ENCODE measurements around the gene ZDHHC14. TPM values are rescaled to one million over a fixed set of nuclear protein-coding genes. Genes with fewer than 3 reads are reported as not detected.
A peak's percentile ranks its signal among the peaks of the same experiment; 100 is the strongest.

ZDHHC14 gene
- total and polyA plus RNA-seq, 4 donors, result 12.3 to 46.8 (median 28.1) TPM

GRCh38 chr6:157610451-157610999 is 229.5 kb downstream of the ZDHHC14 start:
- H3K27ac ChIP-seq (ENCODE audit: low read depth, low read length), result no peak overlapping the region
- DNase-seq (ENCODE audit: low read depth in 4 of 6, low spot score in 6 of 6), result no peak
- no peaks in the 10 kb centered on the region for H3K27me3 ChIP-seq (ENCODE audit: control insufficient read depth, insufficient read depth, low read length)
- H3K4me1 ChIP-seq (ENCODE audit: control insufficient read depth, insufficient read depth, low read length), result peaks cover 24% of the 10 kb centered on the region
- peaks cover 6% of the 10 kb centered on the region for H3K36me3 ChIP-seq (ENCODE audit: control insufficient read depth, insufficient read depth, low read length)
- no peaks in the 10 kb centered on the region for H3K9me3 ChIP-seq (ENCODE audit: control insufficient read depth, insufficient read depth, low read length)
- H3K4me3 ChIP-seq (ENCODE audit: low read depth, low read length), result no peak overlapping the region
- 76% methylated on average over 8 of the region's 9 CpGs for WGBS (ENCODE audit: insufficient coverage)

GRCh38 chr6:157611406-157611805 is 230.4 kb downstream of the ZDHHC14 start:
- WGBS (ENCODE audit: insufficient coverage), result 100% methylated on average over 1 of the region's 3 CpGs
- Histone ChIP-seq H3K27me3 (ENCODE audit: control insufficient read depth, insufficient read depth, low read length) (no peaks in the 10 kb centered on the region), H3K36me3 (ENCODE audit: control insufficient read depth, insufficient read depth, low read length) (peaks cover 6% of the 10 kb centered on the region), H3K9me3 (ENCODE audit: control insufficient read depth, insufficient read depth, low read length) (no peaks in the 10 kb centered on the region), H3K27ac (ENCODE audit: low read depth, low read length) (no peak overlapping the region), H3K4me1 (ENCODE audit: control insufficient read depth, insufficient read depth, low read length) (peaks cover 24% of the 10 kb centered on the region), H3K4me3 (ENCODE audit: low read depth, low read length) (no peak overlapping the region)
- DNase-seq (ENCODE audit: low read depth in 4 of 6, low spot score in 6 of 6), result no peak

GRCh38 chr6:157613011-157613522 is 232.1 kb downstream of the ZDHHC14 start:
- no peaks in the 10 kb centered on the region for H3K27me3 ChIP-seq (ENCODE audit: control insufficient read depth, insufficient read depth, low read length)
- H3K4me1 ChIP-seq (ENCODE audit: control insufficient read depth, insufficient read depth, low read length), result peaks cover 20% of the 10 kb centered on the region
- no peak overlapping the region for H3K27ac ChIP-seq (ENCODE audit: low read depth, low read length)
- H3K9me3 ChIP-seq (ENCODE audit: control insufficient read depth, insufficient read depth, low read length), result no peaks in the 10 kb centered on the region
- WGBS (ENCODE audit: insufficient coverage), result 86% methylated on average over 6 of the region's 7 CpGs
- no peak for DNase-seq (ENCODE audit: low read depth in 4 of 6, low spot score in 6 of 6)
- peaks cover 5% of the 10 kb centered on the region for H3K36me3 ChIP-seq (ENCODE audit: control insufficient read depth, insufficient read depth, low read length)
- H3K4me3 ChIP-seq (ENCODE audit: low read depth, low read length), result no peak overlapping the region

- no peak for DNase-seq (ENCODE audit: low read depth in 4 of 6, low spot score in 6 of 6)
- Histone ChIP-seq H3K9me3 (ENCODE audit: control insufficient read depth, insufficient read depth, low read length) (no peaks in the 10 kb centered on the region), H3K36me3 (ENCODE audit: control insufficient read depth, insufficient read depth, low read length) (no peaks in the 10 kb centered on the region), H3K4me3 (ENCODE audit: low read depth, low read length) (no peak overlapping the region), H3K4me1 (ENCODE audit: control insufficient read depth, insufficient read depth, low read length) (peaks cover 14% of the 10 kb centered on the region), H3K27me3 (ENCODE audit: control insufficient read depth, insufficient read depth, low read length) (no peaks in the 10 kb centered on the region), H3K27ac (ENCODE audit: low read depth, low read length) (no peak overlapping the region)
- WGBS (ENCODE audit: insufficient coverage), result no CpG with 5 or more reads among the region's 5 CpGs
Measured at GRCh38 chr6:157614026-157614568, 233.1 kb downstream of the ZDHHC14 start.

DNA sequence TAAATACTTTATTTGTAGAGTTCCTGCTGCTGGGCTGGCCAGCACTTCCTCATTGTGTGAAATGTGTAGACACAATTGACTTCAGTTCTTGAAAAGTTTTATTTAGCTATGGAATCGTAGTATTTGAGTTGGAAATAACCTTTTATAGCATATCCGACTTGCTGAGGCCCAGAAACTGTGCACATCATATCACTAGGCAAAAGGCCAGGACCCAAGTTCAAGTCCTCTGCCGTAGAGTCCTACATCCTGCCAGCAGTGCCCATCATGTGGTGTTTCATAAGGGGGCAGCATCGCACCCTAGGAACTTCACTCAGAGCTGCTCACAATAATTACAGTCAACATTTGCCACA is 234.4 kb downstream of the ZDHHC14 start:
- no peak overlapping the region for H3K27ac ChIP-seq (ENCODE audit: low read depth, low read length)
- H3K27me3 ChIP-seq (ENCODE audit: control insufficient read depth, insufficient read depth, low read length), result no peaks in the 10 kb centered on the region
- no peaks in the 10 kb centered on the region for H3K9me3 ChIP-seq (ENCODE audit: control insufficient read depth, insufficient read depth, low read length)
- no peaks in the 10 kb centered on the region for H3K36me3 ChIP-seq (ENCODE audit: control insufficient read depth, insufficient read depth, low read length)
- peak in 1 of 6 donors; percentile 13 for DNase-seq (ENCODE audit: low read depth in 4 of 6, low spot score in 6 of 6)
- no peak overlapping the region for H3K4me3 ChIP-seq (ENCODE audit: low read depth, low read length)
- WGBS (ENCODE audit: insufficient coverage), result 71% methylated on average over 1 of the region's 4 CpGs
- peaks cover 14% of the 10 kb centered on the region for H3K4me1 ChIP-seq (ENCODE audit: control insufficient read depth, insufficient read depth, low read length)

- 92% methylated on average over 4 of the region's 4 CpGs for WGBS (ENCODE audit: insufficient coverage)
- Histone ChIP-seq H3K4me3 (ENCODE audit: low read depth, low read length) (no peak overlapping the region), H3K27ac (ENCODE audit: low read depth, low read length) (no peak overlapping the region)
Measured at GRCh38 chr6:157615951-157616350, 235.0 kb downstream of the ZDHHC14 start.

DNA sequence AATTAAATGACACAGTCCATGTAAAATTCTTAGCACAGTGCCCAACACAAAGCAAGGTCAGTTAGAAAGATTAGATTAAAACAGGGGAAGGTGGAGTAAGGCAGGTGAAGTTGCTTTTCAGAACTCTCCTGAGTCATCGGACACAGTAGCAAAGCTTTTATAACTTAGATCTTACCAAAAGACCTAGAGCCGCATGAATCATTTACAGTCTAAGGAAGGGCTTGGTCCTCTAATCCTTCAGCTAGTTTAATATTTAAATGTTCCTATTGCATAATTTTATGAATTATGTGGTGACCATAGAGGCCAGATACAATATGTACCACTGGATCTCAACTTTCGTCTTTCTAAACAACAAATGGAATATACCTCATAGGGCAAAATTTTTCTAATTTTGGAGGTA is 240.0 kb downstream of the ZDHHC14 start:
- H3K27me3 ChIP-seq (ENCODE audit: control insufficient read depth, insufficient read depth, low read length), result no peaks in the 10 kb centered on the region
- no peak overlapping the region for H3K4me3 ChIP-seq (ENCODE audit: low read depth, low read length)
- H3K27ac ChIP-seq (ENCODE audit: low read depth, low read length), result no peak overlapping the region
- no peak for DNase-seq (ENCODE audit: low read depth in 4 of 6, low spot score in 6 of 6)
- H3K4me1 ChIP-seq (ENCODE audit: control insufficient read depth, insufficient read depth, low read length), result peaks cover 5% of the 10 kb centered on the region
- no CpG with 5 or more reads among the region's 3 CpGs for WGBS (ENCODE audit: insufficient coverage)
- H3K9me3 ChIP-seq (ENCODE audit: control insufficient read depth, insufficient read depth, low read length), result no peaks in the 10 kb centered on the region
- no peaks in the 10 kb centered on the region for H3K36me3 ChIP-seq (ENCODE audit: control insufficient read depth, insufficient read depth, low read length)

More at GRCh38 chr6:157615951-157616350, 235.0 kb downstream of the ZDHHC14 start:
- Histone ChIP-seq H3K4me1 (ENCODE audit: control insufficient read depth, insufficient read depth, low read length) (peaks cover 14% of the 10 kb centered on the region), H3K27me3 (ENCODE audit: control insufficient read depth, insufficient read depth, low read length) (no peaks in the 10 kb centered on the region), H3K9me3 (ENCODE audit: control insufficient read depth, insufficient read depth, low read length) (no peaks in the 10 kb centered on the region), H3K36me3 (ENCODE audit: control insufficient read depth, insufficient read depth, low read length) (no peaks in the 10 kb centered on the region)
- no peak for DNase-seq (ENCODE audit: low read depth in 4 of 6, low spot score in 6 of 6)

- Histone ChIP-seq H3K4me3 (ENCODE audit: low read depth, low read length) (no peak overlapping the region), H3K36me3 (ENCODE audit: control insufficient read depth, insufficient read depth, low read length) (no peaks in the 10 kb centered on the region), H3K27me3 (ENCODE audit: control insufficient read depth, insufficient read depth, low read length) (no peaks in the 10 kb centered on the region), H3K4me1 (ENCODE audit: control insufficient read depth, insufficient read depth, low read length) (peaks cover 5% of the 10 kb centered on the region), H3K27ac (ENCODE audit: low read depth, low read length) (no peak overlapping the region), H3K9me3 (ENCODE audit: control insufficient read depth, insufficient read depth, low read length) (no peaks in the 10 kb centered on the region)
- 72% methylated on average over 6 of the region's 6 CpGs for WGBS (ENCODE audit: insufficient coverage)
- no peak for DNase-seq (ENCODE audit: low read depth in 4 of 6, low spot score in 6 of 6)
Measured at GRCh38 chr6:157621406-157621805, 240.4 kb downstream of the ZDHHC14 start.

GRCh38 chr6:157622427-157622826 is 241.4 kb downstream of the ZDHHC14 start:
- H3K27ac ChIP-seq (ENCODE audit: low read depth, low read length), result no peak overlapping the region
- 95% methylated on average over 3 of the region's 3 CpGs for WGBS (ENCODE audit: insufficient coverage)
- no peaks in the 10 kb centered on the region for H3K36me3 ChIP-seq (ENCODE audit: control insufficient read depth, insufficient read depth, low read length)
- no peak overlapping the region for H3K4me3 ChIP-seq (ENCODE audit: low read depth, low read length)
- no peaks in the 10 kb centered on the region for H3K27me3 ChIP-seq (ENCODE audit: control insufficient read depth, insufficient read depth, low read length)
- peaks cover 5% of the 10 kb centered on the region for H3K4me1 ChIP-seq (ENCODE audit: control insufficient read depth, insufficient read depth, low read length)
- no peak for DNase-seq (ENCODE audit: low read depth in 4 of 6, low spot score in 6 of 6)
- H3K9me3 ChIP-seq (ENCODE audit: control insufficient read depth, insufficient read depth, low read length), result no peaks in the 10 kb centered on the region

- Histone ChIP-seq H3K4me1 (ENCODE audit: control insufficient read depth, insufficient read depth, low read length) (peaks cover 5% of the 10 kb centered on the region), H3K27me3 (ENCODE audit: control insufficient read depth, insufficient read depth, low read length) (no peaks in the 10 kb centered on the region), H3K9me3 (ENCODE audit: control insufficient read depth, insufficient read depth, low read length) (no peaks in the 10 kb centered on the region), H3K36me3 (ENCODE audit: control insufficient read depth, insufficient read depth, low read length) (no peaks in the 10 kb centered on the region), H3K4me3 (ENCODE audit: low read depth, low read length) (no peak overlapping the region), H3K27ac (ENCODE audit: low read depth, low read length) (no peak overlapping the region)
- no peak for DNase-seq (ENCODE audit: low read depth in 4 of 6, low spot score in 6 of 6)
- 91% methylated on average over 7 of the region's 7 CpGs for WGBS (ENCODE audit: insufficient coverage)
Measured at GRCh38 chr6:157625111-157625510, 244.1 kb downstream of the ZDHHC14 start.

All from spinal cord (tissue), 10 donors.